ENCODE results near the gene AP1M2. TPM values are rescaled to one million over a fixed set of nuclear protein-coding genes. Genes with fewer than 3 reads are reported as not detected.

The AP1M2 gene
- polyA plus RNA-seq (ENCODE audit: insufficient read length in 4 of 4): 10 to 100 TPM; 43.0 to 56.7 (median 47.6) TPM

DNA sequence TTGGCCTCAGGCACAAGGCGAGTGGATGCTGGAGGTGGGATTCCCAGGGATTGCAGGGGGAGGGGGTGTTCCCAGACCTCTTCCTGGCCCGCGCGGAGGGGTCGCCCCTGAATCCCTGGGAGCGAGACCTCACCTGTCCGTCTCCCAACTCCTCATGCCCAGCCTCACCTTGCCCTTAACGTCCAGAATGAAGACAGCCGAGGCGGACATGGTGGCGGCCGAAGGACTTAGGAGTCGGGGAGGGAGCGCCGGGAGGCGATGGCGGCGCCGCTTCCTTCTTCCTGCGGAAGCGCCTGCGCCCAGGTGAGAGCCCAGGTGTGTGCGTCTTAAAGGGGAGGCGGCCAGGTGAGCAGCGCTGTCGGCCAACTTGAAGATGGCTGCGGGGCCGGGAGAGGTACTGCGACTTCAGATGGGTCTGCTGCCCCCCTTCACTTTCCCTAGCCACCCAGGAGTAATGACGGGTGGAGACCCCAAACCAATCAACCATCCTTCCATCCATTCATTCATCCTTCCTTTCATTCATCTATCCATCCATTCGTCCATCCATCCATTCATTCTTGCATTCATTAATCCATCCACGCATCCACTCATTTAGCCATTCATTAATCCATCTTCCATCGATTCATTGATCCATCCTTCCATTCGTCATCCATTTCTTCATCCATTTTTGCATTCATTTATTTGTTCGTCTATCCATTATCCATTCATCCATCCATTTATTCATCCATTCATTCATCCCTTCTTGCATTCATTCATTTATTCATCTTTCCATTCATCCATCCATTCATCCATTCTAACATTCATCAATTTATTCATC lies at the start of gene AP1M2:
Gene AP1M2, minus strand, starts transcription at position 291 of the 817 bp plus-strand sequence. Its CDS starts 81 bp downstream, at position 210.
- DNase-seq (ENCODE audit: low read depth in 4 of 4, low spot score in 3 of 4): no peak

GRCh38 chr19:10636304-10636972 lies 49.3 kb upstream of the AP1M2 start:
- no peak for DNase-seq (ENCODE audit: low read depth in 4 of 4, low spot score in 3 of 4)

- DNase-seq (ENCODE audit: low read depth in 4 of 4, low spot score in 3 of 4): no peak
These were observed 47.9 kb upstream of the AP1M2 start for GRCh38 chr19:10634963-10635362.

DNA sequence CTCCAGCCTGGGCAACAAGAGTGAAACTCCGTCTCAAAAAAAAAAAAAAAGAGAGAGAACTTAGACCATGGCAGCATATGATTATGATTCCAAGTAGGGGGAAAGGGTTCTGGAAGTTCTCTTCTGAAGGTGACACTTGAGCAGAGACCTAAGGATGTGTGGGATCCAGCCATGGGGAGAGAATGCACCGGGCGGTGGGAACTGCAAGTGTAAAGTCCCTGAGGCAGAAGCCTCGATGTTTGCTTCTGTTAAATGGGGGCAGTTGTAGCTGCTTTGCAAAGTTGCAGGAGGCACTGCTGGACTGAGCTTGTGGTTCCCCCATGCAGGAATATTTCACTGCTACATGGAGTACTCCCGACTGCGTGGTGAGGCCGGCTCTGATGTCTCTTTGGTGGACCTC lies 47.3 kb upstream of the AP1M2 start:
- no peak for DNase-seq (ENCODE audit: low read depth in 4 of 4, low spot score in 3 of 4)

GRCh38 chr19:10631874-10632273 lies 44.8 kb upstream of the AP1M2 start:
- no peak for DNase-seq (ENCODE audit: low read depth in 4 of 4, low spot score in 3 of 4)

GRCh38 chr19:10625762-10626138 lies 38.6 kb upstream of the AP1M2 start:
- DNase-seq (ENCODE audit: low read depth in 4 of 4, low spot score in 3 of 4): no peak

- DNase-seq (ENCODE audit: low read depth in 4 of 4, low spot score in 3 of 4): peak; percentile 62 to 80 (median 70)
These were observed 38.1 kb upstream of the AP1M2 start, which contains the start of gene SLC44A2 for GRCh38 chr19:10625003-10625761. TSS of gene SLC44A2 (plus strand) at chr19:10625553. CDS start at chr19:10625634, 81 bp downstream.

DNA sequence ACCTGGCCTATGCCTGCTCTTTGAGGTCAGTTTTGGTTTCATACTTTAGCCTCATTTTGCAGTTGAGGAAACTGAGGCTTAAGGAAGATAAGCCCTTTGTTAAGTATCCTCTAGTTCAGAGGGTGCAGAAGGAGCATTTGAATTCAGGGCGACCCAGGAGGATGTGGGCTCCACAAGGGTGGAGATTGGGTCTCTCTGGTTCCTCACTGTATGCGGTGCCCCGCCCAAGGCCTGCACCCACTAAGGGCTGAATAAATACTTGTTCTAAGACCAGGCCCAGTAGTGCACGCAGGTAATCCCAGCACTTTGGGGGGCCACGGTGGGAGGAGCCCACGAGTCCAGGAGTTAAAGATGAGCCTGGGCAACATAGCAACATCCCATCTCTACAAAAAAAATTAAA lies 37.5 kb upstream of the AP1M2 start:
- no peak for DNase-seq (ENCODE audit: low read depth in 4 of 4, low spot score in 3 of 4)

DNA sequence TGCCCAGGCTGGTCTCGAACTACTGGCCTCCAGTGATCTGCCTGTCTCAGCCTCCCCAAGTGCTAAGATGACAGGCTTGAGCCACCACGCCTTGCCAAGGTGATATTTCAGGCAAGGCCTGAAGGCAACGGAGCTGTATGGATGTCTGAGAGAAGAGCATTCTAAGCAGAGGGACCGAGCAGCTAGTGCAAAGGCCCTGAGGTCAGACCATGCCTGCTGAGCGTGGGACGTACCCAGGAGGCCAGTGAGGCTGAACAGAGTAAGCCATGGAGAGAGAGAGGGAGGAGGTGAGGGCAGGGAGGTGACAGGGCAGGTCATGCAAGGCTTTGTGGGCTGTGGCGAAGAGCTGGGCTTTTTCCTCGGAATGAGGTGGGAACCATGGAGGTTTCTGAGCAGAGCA lies 34.9 kb upstream of the AP1M2 start:
- DNase-seq (ENCODE audit: low read depth in 4 of 4, low spot score in 3 of 4): no peak

GRCh38 chr19:10620786-10621185 lies 33.7 kb upstream of the AP1M2 start:
- DNase-seq (ENCODE audit: low read depth in 4 of 4, low spot score in 3 of 4): no peak

- no peak for DNase-seq (ENCODE audit: low read depth in 4 of 4, low spot score in 3 of 4)
These were observed 31.7 kb upstream of the AP1M2 start for GRCh38 chr19:10618846-10619245.

GRCh38 chr19:10617409-10618121 lies 30.5 kb upstream of the AP1M2 start:
- no peak for DNase-seq (ENCODE audit: low read depth in 4 of 4, low spot score in 3 of 4)

- DNase-seq (ENCODE audit: low read depth in 4 of 4, low spot score in 3 of 4): no peak
These were observed 28.4 kb upstream of the AP1M2 start for GRCh38 chr19:10615429-10616023.

DNA sequence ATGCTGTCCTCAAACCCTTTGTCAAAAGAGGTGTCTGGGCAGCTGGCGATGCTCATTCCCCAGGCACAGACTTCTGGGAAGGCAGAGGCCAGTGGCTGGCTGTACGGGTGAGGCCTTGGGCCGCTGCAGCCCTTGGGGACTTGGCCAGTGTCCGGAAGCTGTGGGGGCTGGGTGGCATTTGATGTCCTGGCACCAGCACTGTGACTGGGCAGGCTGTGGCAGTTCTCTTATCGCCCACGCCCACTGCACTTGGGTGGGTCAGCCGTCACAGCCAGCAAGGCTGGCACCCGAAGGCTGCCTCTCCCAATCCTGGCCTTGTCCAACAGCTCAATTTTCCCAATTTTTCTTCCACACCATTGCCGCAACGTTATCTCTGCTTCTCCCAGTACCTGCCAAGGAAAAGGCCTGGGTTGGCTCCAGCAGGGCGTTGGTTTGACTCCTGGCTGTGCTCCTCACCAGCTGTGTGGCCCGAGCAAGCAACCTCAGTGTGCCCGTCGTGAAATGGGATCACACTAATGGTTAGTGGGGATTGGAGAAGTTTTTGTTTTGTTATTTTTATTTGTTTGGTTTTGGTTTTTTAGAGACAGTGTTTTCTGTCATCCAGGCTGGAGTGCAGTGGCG lies 25.5 kb upstream of the AP1M2 start:
- DNase-seq (ENCODE audit: low read depth in 4 of 4, low spot score in 3 of 4): no peak

GRCh38 chr19:10611907-10612306 lies 24.8 kb upstream of the AP1M2 start:
- no peak for DNase-seq (ENCODE audit: low read depth in 4 of 4, low spot score in 3 of 4)

DNA sequence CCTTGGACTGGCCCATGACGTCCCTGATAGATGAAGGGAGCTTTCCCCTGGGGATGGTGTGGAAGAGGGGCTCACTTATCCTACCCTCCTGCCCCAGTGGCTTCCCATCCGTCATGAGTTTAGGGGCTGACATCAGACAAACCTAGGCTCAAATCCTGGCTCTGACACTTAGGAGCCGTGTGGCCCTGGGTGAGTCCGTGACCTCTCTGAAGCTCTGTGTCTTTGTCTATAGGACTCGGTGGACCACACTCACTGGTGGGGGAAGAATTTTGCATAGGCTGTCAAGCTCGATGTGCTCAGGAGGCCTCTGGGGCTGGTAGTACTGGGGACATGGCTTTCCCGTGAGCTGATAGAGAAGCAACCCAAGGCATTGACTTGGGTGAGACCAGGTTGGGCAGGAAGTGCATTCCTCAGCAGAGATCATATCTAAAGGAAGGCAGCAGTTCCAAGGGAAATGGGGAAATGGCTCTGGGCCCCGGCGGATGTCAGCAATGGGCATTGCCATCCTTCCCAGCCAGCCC lies 17.4 kb upstream of the AP1M2 start:
- DNase-seq (ENCODE audit: low read depth in 4 of 4, low spot score in 3 of 4): no peak

GRCh38 chr19:10603873-10604459 lies 16.9 kb upstream of the AP1M2 start:
- no peak for DNase-seq (ENCODE audit: low read depth in 4 of 4, low spot score in 3 of 4)

DNA sequence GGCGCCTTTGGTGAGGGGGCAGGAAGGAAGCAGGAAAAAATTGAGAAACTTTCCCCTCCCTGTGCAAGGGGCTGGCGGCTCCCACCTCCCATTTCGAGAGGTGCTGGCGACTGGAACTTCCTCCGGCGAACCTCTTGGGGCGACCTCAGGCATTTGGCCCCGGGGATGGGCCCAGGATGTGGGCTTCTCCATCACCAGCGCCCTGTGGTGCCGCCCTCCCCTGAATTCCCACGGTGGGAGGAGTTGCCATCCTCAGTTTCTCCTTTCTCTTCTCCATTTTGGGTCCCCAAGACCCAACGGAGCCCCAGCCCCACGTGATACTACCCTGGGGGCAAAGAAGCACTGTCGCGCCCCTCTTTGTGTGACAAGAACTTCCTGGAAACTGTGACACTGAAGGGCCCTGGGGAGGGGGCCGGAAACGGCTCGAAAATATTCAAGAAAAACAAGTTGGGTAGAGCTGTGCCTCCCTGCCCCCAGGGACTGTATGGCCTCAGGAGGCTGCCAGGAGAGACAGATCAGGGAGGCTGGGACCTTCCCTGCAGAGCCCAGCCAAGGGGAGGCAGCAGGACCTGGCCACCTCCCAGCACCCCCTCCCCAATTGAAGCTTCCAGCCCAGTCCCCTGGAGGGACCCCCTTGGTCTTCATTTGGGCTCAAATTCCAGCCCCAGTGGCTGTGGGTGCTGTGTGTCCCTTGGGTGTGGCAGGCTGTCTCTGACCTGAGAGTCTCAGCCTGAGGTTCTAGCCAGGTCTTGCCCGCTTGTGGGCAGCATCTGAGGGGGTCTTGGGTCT lies 16.2 kb upstream of the AP1M2 start:
- no peak for DNase-seq (ENCODE audit: low read depth in 4 of 4, low spot score in 3 of 4)
